Pulmonary artery endothelial cell (primary cell): ENCODE measurements around the gene OR9Q2. TPM values are rescaled to one million over a fixed set of nuclear protein-coding genes. Genes with fewer than 3 reads are reported as not detected.

Experiments used
- total RNA-seq: library from RNA; depleted of rRNA; stranded (reverse); fragments of >200 nt; gene quantifications from 2 replicates; pipeline ENCODE4 v1.2.3, GENCODE V29; 2014

Gene OR9Q2
- total RNA-seq, 1 donor from 2014 or later: not detected

Other genes starting within 250 kb of the OR9Q2 start
- not detected in 2 replicates for gene OR9Q1, start 165.2 kb upstream of the OR9Q2 start, total RNA-seq
- gene OR6Q1, start 158.1 kb upstream of the OR9Q2 start, total RNA-seq: not detected in 2 replicates
- not detected in 2 replicates for gene OR9I1, start 63.5 kb upstream of the OR9Q2 start, total RNA-seq
- not detected in 2 replicates for gene OR1S2, start 15.1 kb downstream of the OR9Q2 start, total RNA-seq
- not detected in 2 replicates for gene OR1S1, start 23.6 kb downstream of the OR9Q2 start, total RNA-seq
- not detected in 2 replicates for gene OR10Q1, start 39.8 kb downstream of the OR9Q2 start, total RNA-seq
- gene OR10W1, start 79.2 kb downstream of the OR9Q2 start, total RNA-seq: not detected in 2 replicates
- gene OR5B17, start 170.0 kb downstream of the OR9Q2 start, total RNA-seq: not detected in 2 replicates
- not detected in 2 replicates for gene OR5B3, start 217.8 kb downstream of the OR9Q2 start, total RNA-seq
- not detected in 2 replicates for gene OR5B2, start 239.1 kb downstream of the OR9Q2 start, total RNA-seq